Lung (tissue), 12 donors: ENCODE results near the gene AIMP2. TPM values are rescaled to one million over a fixed set of nuclear protein-coding genes. Genes with fewer than 3 reads are reported as not detected.
"Not testable (repeated sequence)": the region's sequence is repeated elsewhere in the genome, so short reads cannot be mapped to it uniquely, and the experiment has no call there.

Source experiments
- ATAC-seq: fragments of 200-7000 bp; cut with Tn5 transposase; one replicate; pipeline ENCODE4 v1.9.1; 2020; ENCODE audit warnings: moderate number of reproducible peaks; ENCODE audit not compliant: insufficient read depth, low FRiP score
- DNase-seq, 3 donors: peaks; one replicate each; pipeline ENCODE4 v3.0.0-alpha.2; 2013 to 2017
- H3K27ac ChIP-seq, 2 donors: one replicate each; pipeline ENCODE4 v1.5.1; 2013; ENCODE audit warnings: mild to moderate bottlenecking in 2 of 2, moderate library complexity in 2 of 2, control low read depth in 1 of 2, inconsistent platforms in 1 of 2, low read depth in 1 of 2, low read length in 1 of 2
- H3K27me3 ChIP-seq, 3 donors: one replicate each; pipeline ENCODE4 v1.5.1; 2013; ENCODE audit warnings: low read length in 2 of 3; ENCODE audit not compliant: control insufficient read depth in 3 of 3, insufficient read depth in 3 of 3
- H3K36me3 ChIP-seq, 4 donors: one replicate each; pipeline ENCODE4 v1.5.1; 2013; ENCODE audit warnings: low read length in 4 of 4, mild to moderate bottlenecking in 1 of 4, moderate library complexity in 1 of 4; ENCODE audit not compliant: control insufficient read depth in 4 of 4, insufficient read depth in 4 of 4
- H3K4me1 ChIP-seq, 5 donors: one replicate each; pipeline ENCODE4 v1.5.1; 2013; ENCODE audit warnings: low read length in 5 of 5, mild to moderate bottlenecking in 2 of 5, moderate library complexity in 1 of 5; ENCODE audit not compliant: control insufficient read depth in 5 of 5, insufficient read depth in 5 of 5
- H3K4me3 ChIP-seq: one replicate; pipeline ENCODE4 v1.5.1; 2013; ENCODE audit warnings: mild to moderate bottlenecking, control low read depth, moderate library complexity
- H3K9ac ChIP-seq, 2 donors: one replicate each; pipeline ENCODE4 v1.5.1; 2013; ENCODE audit warnings: low read length in 2 of 2, control low read depth in 1 of 2; ENCODE audit not compliant: insufficient read depth in 1 of 2
- H3K9me3 ChIP-seq, 4 donors: one replicate each; pipeline ENCODE4 v1.5.1; 2013; ENCODE audit warnings: low read length in 3 of 4, mild to moderate bottlenecking in 1 of 4, moderate library complexity in 1 of 4; ENCODE audit not compliant: control insufficient read depth in 4 of 4, insufficient read depth in 3 of 4
- CTCF ChIP-seq: IDR thresholded peaks from 2 replicates; pipeline ENCODE4 v1.5.1; 2012; ENCODE audit warnings: mild to moderate bottlenecking; ENCODE audit errors: control extremely low read depth, extremely low read depth
- WGBS, 2 donors: extraction: QIAGEN DNeasy Blood & Tissue Kit; methylation state at CpG; one replicate each; pipeline ENCODE4 v1.1.7; 2013; 5-methylcytosine and 5-hydroxymethylcytosine counted together
- polyA plus RNA-seq, 2 donors: library from polyadenylated mRNA; stranded (reverse); fragments of 200-250 nt; gene quantifications; one replicate each; pipeline ENCODE4 v1.2.1, GENCODE V29; 2013
- total RNA-seq, 2 donors: library from RNA; depleted of rRNA in 1 of 2; stranded (reverse); fragments of >200 nt in 1 of 2; gene quantifications; one replicate each; pipeline ENCODE4 v1.2.1, GENCODE V29; 2014 to 2021
- donor health status: control.
- donor health status: control.
- donor health status: Bipolar disorder and iron deficiency.
- donor health status: healthy.
- donor health status: DM: yes; HTN: yes; CAD: no.

Gene AIMP2
- total and polyA plus RNA-seq, 4 donors = 18.0 to 44.2 (median 29.8) TPM

- 96 to 97% methylated on average over 13 of the region's 13 CpGs for WGBS, 2 donors
- no peak overlapping the region for H3K4me3 ChIP-seq
- no peak for TF ChIP-seq CTCF
- no peak overlapping the region for H3K9ac ChIP-seq
- no peaks in the 10 kb centered on the region for H3K4me1 ChIP-seq
- no peaks in the 10 kb centered on the region for H3K9me3 ChIP-seq
- no peak overlapping the region for H3K27ac ChIP-seq
- ATAC-seq (no peak), DNase-seq (no peak)
- peaks cover 31 to 46% (median 35%) of the 10 kb centered on the region in 4 donors for H3K36me3 ChIP-seq
- no peaks in the 10 kb centered on the region for H3K27me3 ChIP-seq
These were observed 26.6 kb downstream of the AIMP2 start for GRCh38 chr7:6035686-6036085.

GRCh38 chr7:6049780-6050179 is 40.7 kb downstream of the AIMP2 start:
- DNase-seq (no peak), ATAC-seq (no peak)
- no peak for TF ChIP-seq CTCF
- Histone ChIP-seq H3K27me3 (no peaks in the 10 kb centered on the region), H3K4me3 (no peak overlapping the region), H3K9ac (no peak overlapping the region), H3K36me3 (peaks cover 13 to 19% (median 14%) of the 10 kb centered on the region in 4 donors), H3K9me3 (no peaks in the 10 kb centered on the region), H3K4me1 (no peaks in the 10 kb centered on the region), H3K27ac (no peak overlapping the region)
- WGBS, 2 donors = 83 to 91% methylated on average over 4 of the region's 4 CpGs

- not testable (repeated sequence) for ATAC-seq, H3K27me3 ChIP-seq, H3K27ac ChIP-seq, H3K9ac ChIP-seq, H3K4me3 ChIP-seq, H3K9me3 ChIP-seq, H3K4me1 ChIP-seq, DNase-seq
- WGBS, 2 donors = 88 to 90% methylated on average over 9 of the region's 9 CpGs
- H3K36me3 ChIP-seq = peaks cover 10 to 12% (median 11%) of the 10 kb centered on the region in 4 donors
These were observed 42.1 kb downstream of the AIMP2 start for GRCh38 chr7:6051185-6051584.

- DNase-seq = no peak
- Histone ChIP-seq H3K4me3 (no peak overlapping the region), H3K36me3 (peaks cover 0 to 5% (median 2%) of the 10 kb centered on the region in 4 donors), H3K27ac (no peak overlapping the region), H3K9me3 (no peaks in the 10 kb centered on the region), H3K4me1 (peaks cover 0 to 13% (median 7%) of the 10 kb centered on the region in 5 donors), H3K9ac (no peak overlapping the region), H3K27me3 (no peaks in the 10 kb centered on the region)
- WGBS, 2 donors = 52 to 53% methylated on average over 1 of the region's 1 CpG
- no peak for TF ChIP-seq CTCF
- no peak for ATAC-seq
These were observed 47.5 kb downstream of the AIMP2 start for GRCh38 chr7:6056616-6057015.
